Stimulated activated CD4-positive, alpha-beta T cell treated with anti-CD3 and anti-CD28 coated beads, TNF-alpha, amount 100 ng/mL, for 4 hours (primary cell): ENCODE data around the gene VWA2.

Source experiments
- DNase-seq, 3 experiments: peaks; one replicate each; pipeline ENCODE4 v3.0.0-alpha.2; 2020; ENCODE audit warnings: low read depth in 3 of 3

VWA2 gene

GRCh38 chr10:114239117-114239993, at the start of gene VWA2:
VWA2 (plus strand) TSS chr10:114239254; CDS start chr10:114248714, 9,460 bp downstream.
- no peak for DNase-seq

DNA sequence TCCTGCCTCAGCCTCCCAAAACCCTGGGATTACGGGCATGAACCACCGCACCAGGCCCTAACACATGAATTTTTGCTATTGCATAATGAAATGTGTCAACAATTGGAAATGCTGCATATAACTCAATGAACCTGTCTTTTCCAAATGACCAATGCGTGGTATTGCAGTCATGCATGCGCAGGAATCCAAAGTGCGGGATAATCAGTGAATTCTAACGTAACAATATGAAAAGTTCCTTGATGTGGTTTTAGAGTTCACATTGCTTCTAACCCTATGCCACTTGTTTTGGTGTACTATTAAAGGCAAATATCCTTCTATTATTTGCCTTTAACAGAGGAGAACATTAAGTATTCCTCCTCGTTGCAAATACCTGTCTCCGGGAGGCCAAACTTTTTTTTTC, 49.4 kb upstream of the VWA2 start:
- DNase-seq, result no peak

DNA sequence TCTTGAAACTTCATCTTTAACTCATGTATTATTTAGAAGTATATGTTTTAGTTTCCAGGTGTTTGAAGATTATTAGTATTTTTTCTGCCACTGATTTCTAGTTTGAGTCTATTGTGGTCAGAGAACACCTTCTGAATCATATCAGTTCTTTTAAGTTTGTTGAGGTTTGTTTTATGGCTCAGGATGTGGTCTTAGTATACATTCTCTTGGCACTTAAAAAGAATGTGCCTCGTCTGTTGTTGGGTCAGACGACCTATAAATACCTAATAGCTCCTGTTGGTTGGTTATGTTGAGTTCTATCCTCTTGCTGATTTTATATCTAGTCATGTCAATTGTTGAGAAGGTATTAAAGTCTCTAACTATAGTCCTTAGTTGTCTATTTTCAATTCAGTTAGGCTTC, 44.0 kb upstream of the VWA2 start:
- DNase-seq, result no peak

DNA sequence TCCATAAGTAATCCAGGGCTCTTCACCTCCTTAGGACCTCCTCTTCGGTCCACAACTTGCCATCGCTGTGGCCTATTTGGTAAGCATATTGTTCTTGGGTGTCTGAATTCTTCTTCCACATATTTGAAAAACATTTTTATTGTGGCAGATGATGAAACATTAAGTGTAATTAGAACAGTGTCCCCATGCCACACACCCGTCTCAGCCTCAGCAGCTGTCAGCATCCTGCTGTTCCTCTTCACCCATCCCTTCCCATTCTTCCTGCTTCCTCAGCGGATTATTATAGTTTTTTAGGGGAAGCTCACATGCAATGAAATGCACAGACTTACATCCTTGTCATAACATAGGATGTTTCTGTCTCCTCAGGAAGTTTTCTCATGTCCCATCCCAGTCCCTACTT, 39.8 kb upstream of the VWA2 start:
- DNase-seq, result no peak

DNA sequence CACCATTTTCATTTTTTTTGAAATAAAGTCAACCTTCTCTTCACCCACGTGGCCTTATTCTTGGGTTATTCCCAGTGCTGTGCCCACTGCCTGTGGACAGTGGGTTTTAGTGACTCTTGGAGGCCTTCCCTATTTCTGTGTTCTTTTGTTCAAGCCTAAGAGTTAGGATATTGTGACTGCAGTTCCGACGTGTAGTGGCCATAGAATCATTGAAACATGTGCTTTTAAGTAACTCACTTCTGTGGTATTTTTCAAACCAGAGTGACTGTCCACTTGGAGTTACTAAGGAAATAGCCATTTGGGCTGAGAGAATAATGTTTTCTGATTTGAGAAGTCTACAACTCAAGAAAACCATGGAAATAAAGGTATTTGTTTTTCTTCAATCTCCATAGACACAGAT, 36.2 kb upstream of the VWA2 start:
- no peak for DNase-seq

GRCh38 chr10:114206902-114207301, 32.2 kb upstream of the VWA2 start:
- DNase-seq, result no peak

- DNase-seq, result no peak
Observed at GRCh38 chr10:114207349-114207748, 31.7 kb upstream of the VWA2 start.

DNA sequence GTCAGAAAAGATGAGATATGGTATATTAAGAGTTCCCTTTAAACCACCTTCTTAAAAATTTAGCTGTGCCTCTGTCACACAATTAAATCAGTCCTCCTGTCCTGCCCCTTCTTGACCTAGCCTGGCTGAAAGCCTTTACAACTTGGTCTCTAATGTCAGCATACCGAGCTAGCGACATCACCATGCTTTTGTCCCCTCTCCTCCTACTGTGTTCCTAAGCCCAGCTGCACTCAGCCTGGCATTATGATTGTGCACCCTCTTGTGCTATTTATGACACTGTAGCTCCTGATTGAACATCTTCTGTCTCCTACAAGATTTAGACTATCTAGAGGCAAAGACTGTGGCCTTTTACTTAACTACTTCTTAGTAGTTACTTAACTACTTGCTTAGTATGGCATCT, 30.7 kb upstream of the VWA2 start:
- no peak for DNase-seq

GRCh38 chr10:114212153-114212552, 26.9 kb upstream of the VWA2 start:
- no peak for DNase-seq

DNA sequence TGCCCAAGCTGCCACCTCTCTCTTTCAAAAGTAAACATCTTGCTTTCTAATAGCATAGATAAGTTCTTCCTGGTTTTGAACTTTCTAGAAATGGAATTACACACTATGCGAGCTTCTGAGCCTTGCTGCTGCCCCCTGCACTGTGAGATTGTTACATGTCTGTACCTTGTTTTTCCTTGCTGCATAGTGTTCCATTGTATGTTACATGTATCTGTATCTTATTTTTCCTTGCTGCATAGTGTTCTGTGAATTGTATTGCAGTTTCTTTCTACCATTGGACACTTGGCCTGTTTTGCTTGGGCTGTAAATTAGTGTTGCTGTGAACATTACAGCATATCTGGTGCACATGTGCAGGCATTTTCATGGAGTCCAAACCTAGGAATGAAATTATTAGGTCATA, 24.0 kb upstream of the VWA2 start:
- DNase-seq, result no peak

- DNase-seq, result no peak
Observed at GRCh38 chr10:114220281-114220680, 18.8 kb upstream of the VWA2 start.

- no peak for DNase-seq
Observed at GRCh38 chr10:114221235-114221634, 17.8 kb upstream of the VWA2 start.

GRCh38 chr10:114223066-114223465, 16.0 kb upstream of the VWA2 start:
- DNase-seq, result no peak

GRCh38 chr10:114228156-114228555, 10.9 kb upstream of the VWA2 start:
- DNase-seq, result no peak

- no peak for DNase-seq
Observed at GRCh38 chr10:114232561-114233176, 6.4 kb upstream of the VWA2 start.

- DNase-seq, result no peak
Observed at GRCh38 chr10:114233482-114233881, 5.6 kb upstream of the VWA2 start.

DNA sequence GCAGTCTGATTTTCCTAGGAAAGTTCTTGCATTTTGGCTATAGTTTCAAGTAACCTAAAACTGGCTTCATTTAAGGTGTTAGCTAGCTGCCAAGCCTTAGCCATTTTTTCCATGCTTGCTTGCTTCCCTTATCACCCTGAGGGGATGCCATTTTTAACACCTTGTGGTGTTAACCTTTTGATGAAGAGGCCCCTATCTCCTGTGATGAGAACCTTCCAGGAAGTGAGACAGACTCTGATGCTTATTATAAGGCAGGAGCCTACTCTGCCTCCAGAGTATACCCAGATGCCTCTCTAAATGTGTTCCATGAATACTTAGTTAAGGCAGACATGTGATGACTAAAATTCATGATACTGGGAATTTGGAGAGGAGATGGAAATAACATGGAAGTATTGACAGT, 4.9 kb upstream of the VWA2 start:
- no peak for DNase-seq

- no peak for DNase-seq
Observed at GRCh38 chr10:114239994-114240345, 916 bp downstream of the VWA2 start.

GRCh38 chr10:114242235-114242634, 3.2 kb downstream of the VWA2 start:
- no peak for DNase-seq

- no peak for DNase-seq
Observed at GRCh38 chr10:114243661-114244060, 4.6 kb downstream of the VWA2 start.

GRCh38 chr10:114244126-114244525, 5.1 kb downstream of the VWA2 start:
- DNase-seq, result no peak

DNA sequence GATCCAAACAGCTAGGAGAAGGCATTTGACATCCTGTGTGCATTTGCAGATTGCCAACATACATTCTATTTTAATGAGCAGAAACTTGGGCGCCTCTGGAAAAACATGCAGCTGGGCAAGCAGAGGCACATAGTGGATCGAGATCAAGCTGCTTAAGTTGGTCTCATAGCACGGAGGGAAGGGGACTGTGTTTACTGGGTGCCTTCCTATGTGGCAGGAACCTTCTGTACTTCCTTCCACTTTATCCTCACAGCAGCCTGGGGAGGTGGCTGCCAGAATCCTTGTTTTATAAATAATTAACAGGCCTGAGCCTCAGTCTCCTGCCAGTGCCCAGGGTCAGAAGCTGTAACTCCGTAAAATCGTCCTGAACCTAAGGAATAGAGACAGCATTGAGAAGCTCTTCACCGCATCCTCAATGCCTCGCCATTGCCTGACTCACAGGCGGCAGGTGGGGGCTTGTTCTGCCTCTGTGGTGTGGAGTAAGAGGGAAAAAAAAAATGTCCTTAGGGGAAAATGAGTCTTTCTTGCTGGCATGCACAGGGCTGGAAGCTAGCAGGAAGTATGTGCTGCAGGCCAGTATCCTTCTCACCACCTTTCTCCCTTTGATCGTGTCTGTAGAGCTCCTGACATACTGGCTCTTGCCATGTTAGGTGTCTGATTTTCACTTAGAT, 6.2 kb downstream of the VWA2 start:
- no peak for DNase-seq
